ENCODE measurements around the gene ITCH. TPM values are rescaled to one million over a fixed set of nuclear protein-coding genes. Genes with fewer than 3 reads are reported as not detected.
"Not testable (repeated sequence)": the region's sequence is repeated elsewhere in the genome, so short reads cannot be mapped to it uniquely, and the experiment has no call there.

The ITCH gene
- total RNA-seq, 1 donor from 2014 or later: 57.5 TPM

DNA sequence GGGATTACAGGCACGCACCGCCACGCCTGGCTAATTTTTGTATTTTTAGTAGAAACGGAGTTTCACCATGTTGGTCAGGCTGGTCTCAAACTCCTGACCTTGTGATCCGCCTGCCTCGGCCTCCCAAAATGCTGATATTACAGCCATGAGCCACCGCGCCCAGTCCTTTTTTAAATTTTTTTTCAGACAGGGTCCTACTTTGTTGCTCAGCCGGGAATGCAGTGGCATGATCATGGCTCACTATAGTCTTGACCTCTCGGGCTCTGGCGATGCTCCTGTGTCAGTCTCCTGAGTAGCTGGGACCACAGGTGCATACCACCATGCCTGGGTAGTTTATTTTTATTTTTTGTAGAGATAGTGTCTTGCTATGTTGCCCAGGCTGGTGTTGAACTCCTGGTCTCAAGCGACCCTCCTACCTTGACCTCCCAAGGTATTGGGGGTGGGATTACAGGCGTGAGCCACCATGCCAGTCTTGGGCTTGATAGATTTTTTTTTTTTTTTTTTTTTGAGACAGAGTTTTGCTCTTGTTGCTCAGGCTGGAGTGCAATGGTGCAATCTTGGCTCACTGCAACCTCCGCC is 19.9 kb downstream of the ITCH start:
- ATAC-seq: not testable (repeated sequence)

DNA sequence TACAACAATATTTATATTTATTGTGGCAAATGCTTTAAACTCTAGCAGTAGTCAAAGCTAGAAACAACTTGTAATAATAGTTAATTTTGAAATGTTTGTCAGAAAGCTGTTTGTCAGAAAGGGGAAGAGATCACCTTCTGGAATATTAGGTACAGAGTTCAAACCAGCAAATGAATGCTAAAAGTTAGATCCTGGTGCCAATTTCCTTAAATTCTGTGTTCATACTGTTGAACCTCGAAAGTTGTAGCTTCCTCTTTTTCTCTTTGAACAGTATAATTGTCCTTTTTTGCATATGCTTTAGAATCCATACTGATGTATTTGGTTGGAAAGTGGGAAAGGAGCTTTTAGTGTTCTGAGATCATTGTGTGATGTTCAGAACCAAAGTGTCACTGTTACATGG is 22.4 kb downstream of the ITCH start:
- ATAC-seq: no peak

DNA sequence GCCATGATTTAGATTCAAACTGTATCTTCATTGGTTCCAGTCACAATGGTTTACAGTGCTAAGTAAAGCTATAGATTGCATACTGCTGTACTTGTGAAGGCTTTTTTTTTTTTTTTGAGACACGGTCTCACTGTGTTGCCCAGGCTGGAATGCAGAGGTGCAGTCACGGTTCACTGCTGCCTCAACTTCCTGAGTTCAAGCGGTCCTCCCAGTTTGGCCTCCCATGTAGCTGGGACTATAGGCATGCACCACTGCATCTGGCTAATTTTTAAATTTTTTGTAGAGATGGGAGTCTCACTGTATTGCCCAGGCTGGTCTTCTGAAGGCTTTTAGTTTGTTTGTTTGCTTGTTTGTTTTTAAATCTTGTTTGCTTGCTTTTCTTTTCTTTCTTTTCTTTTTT is 24.9 kb downstream of the ITCH start:
- ATAC-seq: peak; percentile 34

DNA sequence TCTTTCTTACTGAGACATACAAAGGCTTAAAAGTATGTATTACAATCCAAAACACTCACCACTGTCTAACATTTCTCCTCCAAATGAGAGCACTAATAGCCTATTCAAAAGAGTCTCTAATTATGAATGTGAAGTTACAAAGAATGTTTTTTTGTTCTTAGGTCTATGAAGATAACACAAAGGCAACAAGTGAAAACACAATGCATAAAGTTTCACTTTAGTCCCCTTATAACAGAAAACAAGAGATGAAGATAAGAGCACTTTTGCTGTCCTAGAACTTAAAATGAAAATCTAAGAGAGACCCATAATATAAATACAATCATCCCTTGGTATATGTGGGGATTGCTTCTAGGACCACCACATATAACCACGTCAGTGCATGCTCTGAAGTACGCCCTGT is 25.6 kb downstream of the ITCH start:
- no peak for ATAC-seq

DNA sequence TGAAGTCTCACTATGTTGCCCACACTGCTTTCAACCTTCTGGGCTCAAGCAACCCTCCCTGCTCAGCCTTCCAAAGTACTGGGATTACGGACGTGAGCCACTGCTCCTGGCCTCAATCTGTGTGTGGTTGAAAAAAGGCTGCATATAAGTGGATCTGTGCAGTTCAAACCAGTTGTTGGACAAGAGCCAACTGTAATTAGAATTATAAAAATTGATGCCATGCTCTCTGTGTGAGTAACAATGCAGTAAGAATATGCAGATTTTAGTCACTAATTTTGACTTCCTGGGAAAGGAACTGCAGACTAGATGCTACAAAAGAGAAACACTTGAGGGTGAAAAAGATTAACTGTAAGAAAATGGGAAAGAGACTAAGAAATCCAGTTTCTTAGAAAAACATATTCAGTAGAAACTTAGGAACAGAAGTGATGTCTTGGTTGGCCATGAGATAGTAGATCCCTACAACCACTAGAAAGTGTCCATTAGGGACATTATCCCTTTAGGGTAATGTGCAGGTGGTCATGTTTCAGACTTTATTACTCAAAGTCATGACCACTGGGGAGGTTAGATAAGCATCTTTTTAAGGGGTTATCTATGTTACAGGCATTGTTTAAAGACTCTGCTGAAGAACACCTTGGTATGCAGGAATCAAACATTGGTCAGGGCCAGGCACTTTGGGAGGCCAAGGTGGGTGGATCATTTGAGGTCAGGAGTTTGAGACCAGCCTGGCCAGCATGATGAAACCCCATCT is 26.3 kb downstream of the ITCH start:
- no peak for ATAC-seq

DNA sequence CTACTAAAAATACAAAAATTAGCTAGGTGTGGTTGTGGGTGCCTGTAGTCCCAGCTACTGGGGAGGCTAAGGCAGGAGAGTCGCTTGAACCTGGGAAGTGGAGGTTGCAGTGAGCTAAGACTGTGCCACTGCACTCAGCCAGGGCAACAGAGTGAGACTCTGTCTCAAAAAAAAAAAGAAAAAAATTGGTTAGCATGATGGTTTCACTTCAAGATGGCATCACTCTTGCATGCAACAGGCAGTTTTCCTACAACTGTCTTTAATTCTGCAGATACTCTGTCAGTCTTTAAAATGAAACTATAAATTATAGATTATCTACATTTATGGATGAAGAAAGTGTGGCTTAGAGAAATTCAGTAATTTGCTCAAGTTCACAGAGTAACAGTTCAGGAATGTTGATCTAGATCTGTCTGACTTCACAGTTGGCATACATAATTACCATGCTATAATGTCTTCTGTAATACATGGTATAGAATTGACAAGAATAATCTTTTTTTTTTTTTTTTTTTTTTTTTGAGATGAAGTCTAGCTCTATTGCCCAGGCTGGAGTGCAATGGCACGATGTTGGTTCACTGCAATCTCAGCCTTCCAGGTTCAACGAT is 27.0 kb downstream of the ITCH start:
- ATAC-seq: no peak

DNA sequence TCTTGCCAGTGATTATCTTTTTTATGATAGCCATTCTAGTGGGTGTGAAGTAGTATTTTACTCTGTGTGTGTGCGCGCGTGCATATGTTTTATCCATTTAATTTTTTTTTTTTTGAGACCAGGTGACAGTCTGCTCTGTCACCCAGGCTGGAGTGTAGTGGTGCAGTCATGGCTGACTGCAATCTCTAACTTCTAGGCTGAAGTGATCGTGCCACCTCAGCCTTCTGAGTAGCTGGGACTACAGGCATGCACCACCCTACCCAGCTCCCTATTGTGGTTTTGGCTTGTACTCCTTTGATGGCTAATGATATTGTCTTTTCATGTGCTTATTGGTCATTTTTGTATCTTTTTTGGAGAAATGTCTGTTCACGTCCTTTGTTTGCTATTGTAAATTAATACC is 33.3 kb downstream of the ITCH start:
- peak; percentile 10 for ATAC-seq

DNA sequence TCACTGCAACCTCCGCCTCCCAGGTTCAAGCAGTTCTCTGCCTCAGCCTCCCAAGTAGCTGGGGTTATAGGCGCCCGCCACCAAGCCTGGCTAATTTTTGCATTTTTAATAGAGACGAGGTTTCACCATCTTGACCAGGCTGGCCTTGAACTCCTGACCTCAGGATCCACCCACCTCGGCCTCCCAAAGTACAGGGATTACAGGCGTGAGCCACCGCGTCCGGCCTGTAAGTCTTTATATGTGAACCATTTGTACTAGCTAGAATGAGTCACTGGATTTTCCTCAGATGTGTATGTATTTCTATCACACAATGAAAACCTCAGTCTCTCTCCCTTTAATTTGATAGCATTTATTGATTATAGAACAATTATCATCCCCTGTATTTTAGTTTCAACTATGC is 34.0 kb downstream of the ITCH start:
- ATAC-seq: no peak

DNA sequence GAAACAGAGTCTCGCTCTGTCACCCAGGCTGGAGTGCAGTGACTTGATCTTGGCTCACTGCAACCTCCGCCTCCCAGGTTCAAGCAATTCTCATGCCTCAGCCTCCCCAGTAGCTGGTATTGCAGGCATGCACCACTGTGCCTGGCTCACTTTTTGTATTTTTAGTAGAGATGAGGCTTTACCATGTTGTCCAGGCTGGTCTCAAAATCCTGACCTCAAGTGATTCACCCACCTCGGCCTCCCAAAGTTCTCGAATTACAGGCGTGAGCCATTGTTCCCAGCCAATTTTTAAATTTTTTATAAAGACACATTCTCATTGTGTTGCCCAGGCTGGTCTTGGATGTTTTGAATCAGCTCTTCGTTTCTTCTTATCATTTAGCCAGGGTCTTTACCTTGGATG is 37.7 kb downstream of the ITCH start:
- not testable (repeated sequence) for ATAC-seq

DNA sequence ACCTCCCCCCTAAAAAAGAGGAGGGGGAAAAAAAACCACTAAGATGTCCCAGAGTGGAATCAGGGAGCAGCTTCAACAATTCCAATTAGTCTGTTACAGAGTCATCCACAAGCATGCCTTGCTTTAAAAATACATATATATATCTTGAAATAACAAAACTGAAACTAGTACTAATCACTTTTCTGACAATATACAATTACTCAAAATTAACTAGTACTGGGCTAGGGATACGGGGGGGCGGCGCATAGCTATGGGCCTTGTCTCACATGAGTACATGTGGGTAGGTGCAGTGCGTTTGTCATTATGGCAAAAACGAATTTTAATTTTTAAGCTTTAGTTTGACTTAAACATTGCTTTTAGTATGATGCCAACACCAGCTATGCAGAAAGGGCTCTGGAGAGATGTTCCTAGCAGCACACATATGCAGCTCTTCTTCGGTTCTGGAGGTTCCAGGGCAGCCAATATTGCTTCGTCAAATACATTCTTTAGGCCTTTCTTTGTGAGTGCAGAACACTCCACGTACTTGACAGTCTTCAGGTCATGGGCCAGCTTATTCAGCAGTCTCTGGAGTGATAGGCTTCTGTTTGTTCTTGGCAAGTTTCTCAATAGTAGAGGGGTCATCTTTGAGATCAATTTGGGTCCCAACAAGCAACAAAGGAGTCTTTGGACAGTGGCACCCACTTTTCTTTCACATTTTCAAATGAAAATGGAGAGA is 38.8 kb downstream of the ITCH start:
- no peak for ATAC-seq

DNA sequence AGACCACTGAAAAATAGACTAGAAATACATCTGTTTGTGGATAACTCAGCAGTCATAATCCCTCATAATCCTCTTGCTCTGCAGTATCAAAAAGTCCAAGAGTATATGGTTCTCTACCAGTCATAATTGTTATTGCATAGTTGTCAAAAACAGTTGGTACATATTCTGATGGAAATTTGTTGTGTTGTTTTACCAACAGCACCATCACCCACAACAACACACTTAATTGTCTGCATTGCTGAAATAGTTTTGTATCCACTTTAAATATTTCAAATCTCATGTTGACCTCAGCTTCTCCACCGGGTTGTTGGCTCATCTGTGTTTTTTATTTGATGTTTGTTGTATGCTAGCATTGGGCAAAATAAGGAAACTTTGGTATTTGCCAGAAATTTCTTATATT is 39.4 kb downstream of the ITCH start:
- ATAC-seq: no peak

DNA sequence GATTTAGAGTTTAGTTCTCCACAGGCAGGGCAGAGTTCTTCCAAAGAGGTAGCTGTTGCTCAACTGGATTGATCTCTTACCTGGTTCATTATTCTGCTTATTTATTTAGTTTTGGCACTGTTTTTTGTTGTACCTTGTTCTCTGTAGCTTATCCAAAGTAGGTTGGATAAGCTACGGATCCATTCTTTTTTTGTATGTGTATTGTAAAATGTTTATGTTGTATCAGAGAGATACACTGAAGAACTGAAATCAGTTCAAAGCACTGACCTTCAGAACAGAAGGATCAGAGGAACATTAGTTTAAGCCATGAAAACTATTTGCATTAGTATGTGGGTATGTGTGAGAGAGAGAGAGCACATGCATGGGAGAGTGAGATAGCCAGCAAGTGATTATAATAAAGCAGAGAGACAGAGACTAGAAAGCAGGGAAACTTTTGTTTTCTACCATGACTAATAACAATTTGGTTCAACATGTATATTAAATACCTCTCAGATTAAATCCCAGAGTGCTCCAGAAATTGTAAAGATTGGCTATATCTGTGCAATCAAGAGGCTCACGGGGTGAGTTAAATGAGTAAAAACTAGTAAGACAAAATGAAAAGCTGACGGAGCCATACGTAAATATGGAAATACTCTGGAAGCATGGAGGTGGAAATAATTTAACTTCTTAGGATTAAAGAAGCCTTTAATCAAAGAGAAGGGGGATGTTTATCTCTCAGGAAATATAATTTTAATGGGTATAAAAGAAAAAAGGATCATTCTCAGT is 40.2 kb downstream of the ITCH start:
- no peak for ATAC-seq

DNA sequence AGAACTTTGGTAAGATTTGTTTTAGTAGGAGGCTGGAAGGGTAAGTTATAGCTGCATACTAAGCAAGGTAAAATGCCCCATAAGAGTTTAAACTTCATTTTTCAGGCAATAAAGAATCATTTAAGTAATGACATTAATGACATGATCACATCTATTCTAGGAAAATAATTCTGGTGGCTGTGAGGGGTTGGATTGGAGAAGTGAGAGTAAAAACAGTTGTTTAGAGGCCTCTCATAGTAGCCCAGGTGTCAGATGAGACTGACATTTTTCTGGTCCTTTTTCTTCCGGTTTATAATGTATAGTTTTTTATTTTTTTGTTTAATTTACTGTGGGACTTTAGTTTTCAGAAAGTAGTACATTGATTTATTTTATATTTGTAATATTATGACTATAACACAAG is 40.8 kb downstream of the ITCH start:
- no peak for ATAC-seq

DNA sequence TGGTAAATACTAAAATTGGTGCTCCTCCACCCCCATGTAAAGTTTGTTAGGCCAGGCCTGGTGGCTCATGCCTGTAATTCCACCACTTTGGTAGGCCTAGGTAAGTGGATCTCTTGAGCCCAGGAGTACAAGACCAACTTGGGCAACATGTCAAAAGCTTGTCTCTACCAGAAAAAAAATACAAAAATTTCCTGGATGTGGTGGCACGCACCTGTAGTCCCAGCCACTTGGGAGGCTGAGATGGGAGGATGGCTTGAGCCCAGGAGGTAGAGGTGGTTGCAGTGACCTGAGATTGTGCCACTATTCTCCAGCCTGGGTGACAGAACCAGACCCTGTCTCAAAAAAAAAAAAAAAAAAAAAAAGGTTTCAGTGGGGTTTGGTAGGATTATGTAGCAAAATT is 41.7 kb downstream of the ITCH start:
- ATAC-seq: no peak

DNA sequence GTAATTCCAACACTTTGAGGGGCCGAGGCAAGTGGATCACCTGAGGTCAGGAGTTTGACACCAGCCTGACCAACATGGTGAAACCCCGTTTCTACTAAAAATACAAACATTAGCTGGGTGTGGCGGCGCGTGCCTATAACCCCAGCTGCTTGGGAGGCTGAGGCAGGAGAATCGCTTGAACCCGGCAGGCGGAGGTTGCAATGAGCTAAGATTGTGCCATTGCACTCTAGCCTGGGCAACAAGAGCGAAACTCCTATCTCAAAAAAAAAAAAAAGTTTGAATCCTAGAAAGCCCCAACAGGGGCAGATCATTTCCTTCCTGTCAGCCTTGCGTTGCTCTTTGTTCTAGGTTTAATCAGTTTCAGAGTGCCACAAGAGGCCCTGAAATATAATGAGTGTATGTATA is 42.2 kb downstream of the ITCH start:
- not testable (repeated sequence) for ATAC-seq

DNA sequence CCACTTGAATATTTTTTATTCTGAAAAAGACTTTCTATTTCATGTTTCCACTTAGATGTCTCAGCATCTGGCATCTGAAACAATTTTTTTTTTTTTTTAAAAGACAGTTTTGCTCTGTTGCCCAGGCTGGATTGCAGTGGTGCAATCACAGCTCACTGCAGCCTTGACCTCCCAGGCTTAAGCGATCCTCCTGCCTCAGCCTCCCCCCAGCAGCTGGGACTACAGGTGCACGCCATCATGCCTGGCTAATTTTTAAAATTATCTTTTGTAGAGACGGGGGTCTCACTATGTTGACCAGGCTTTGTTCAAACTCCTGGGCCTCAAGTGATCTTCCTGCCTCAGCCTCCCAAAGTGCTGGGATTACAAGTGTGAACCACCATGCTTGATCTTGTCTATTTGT is 42.9 kb downstream of the ITCH start:
- not testable (repeated sequence) for ATAC-seq

DNA sequence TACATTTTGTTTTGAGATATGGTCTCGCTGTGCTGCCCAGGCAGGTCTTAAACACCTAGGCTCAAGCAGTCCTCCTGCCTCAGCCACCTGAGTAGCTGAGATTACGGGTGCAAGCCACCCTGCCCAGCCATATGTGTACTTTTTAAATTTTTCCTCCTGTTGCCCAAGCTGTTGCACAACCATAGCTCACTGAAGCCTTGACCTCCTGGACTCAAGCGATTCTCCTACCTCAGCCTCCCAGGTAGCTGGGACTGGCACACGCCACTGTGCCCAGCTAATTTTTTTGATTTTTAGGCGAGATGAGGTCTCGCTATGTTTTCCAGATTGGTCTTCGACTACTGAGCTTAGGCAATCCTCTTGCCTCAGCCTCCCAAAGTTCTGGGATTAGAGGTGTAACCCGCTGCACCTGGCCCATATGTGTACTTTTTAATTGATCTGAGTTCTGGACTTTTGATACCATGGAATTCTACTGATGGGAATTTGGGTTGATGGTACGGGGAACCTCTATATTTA is 44.9 kb downstream of the ITCH start:
- no peak for ATAC-seq

DNA sequence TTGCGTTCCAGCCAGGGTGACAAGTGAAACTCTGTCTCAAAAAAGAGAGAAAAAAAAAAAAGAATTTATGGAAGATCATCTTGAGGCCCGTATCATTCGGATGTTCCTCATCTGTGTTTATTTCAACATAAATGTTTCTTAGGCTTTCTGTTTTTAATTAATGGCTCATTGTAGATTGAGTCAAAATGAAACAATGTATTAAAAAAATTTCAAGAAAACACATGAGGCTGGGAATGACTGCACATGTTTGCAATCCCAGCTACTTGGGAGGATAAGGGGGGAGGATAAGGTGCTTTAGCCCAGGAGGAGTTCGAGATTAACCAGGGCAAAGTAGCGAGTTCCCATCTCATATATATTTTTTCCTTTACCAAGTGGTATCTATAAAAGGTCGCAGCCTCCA is 47.3 kb downstream of the ITCH start:
- no peak for ATAC-seq

DNA sequence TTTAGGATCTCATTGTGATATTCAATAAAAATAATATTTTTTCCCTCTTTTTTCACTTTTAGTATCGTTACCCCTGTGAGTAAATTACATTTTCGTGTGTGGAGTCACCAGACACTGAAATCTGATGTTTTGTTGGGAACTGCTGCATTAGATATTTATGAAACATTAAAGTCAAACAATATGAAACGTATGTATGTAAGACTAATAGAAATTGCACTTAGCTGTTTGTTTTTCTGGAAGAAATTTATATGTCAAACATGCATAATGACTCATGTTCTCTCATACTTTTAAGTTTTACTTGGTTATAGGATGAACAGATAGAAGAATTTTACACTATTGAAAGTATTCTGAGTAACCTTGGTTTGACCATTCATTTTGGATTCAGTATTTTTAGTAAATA is 49.4 kb downstream of the ITCH start:
- no peak for ATAC-seq

DNA sequence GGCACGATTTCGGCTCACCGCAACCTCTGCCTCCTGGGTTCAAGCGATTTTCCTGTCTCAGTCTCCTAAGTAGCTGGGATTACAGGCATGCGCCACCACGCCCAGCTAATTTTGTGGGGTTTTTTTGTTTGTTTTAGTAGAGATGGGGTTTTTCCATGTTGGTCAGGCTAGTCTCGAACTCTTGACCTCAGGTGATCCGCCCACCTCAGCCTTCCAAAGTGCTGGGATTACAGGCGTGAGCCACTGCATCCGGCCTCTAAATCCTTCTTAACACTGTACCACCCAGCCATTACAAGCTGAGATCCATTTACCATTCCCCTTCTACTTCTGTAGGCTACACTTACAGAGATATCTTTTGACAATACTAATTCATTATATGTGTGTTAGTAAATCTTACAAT is 51.5 kb downstream of the ITCH start:
- peak; percentile 43 for ATAC-seq

DNA sequence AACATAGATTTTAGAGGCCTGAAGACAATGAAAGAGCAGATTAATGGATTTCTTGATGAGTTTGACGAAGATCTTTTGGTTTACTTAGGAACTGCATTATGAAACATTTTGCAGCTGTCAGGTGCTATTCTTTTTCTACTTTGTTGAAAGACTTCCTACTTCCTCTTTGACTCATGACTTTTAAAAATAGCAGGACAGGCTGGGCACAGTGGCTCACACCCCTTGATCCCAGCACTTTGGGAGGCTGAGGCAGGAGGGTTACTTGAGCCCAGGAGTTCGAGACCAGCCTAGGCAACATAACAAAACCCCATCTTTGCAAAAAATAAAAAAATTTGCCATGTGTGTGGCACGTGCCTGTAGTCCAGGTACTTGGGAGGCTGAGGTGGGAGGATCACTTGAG is 52.0 kb downstream of the ITCH start:
- ATAC-seq: peak; percentile 82

DNA sequence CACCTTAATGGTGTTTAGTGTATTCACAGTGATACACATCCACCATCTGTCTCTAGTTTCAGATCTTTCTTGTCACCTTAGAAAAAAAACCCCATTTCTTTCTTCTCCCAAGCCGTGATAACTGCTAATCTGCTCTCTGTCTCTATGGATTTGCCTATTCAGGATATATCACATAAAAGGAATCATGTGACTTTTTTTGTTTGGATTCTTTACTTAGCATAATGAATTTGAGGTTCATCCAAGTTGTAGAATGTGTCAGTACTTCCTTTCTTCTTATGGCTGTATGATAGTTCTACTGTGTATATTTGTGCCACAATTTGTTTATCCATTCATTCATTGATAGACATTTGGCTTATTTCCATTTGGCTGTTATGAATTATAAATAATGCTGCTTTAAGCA is 57.1 kb downstream of the ITCH start:
- ATAC-seq: no peak

DNA sequence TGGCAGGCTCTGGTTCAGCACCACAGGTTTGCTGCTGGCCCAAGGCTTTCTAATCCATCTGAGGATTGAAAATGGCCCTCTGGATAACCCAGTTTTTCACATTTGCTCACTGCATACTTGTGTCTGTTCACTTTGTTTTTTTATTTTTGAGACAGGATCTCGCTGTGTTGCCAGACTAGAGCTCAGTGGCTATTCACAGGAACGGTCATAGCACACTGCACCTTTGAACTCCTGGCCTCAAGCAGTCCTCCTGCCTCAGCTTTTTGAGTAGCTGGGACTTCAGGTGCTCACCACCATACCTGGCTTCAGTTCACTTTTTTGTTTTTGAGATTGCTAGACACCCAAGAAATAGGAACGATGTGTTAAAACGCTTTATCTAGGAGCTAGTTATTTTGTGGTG is 57.9 kb downstream of the ITCH start:
- no peak for ATAC-seq
